GM12891 (cell line): ENCODE data around the gene ARRDC4.

Experiments used
- PAX5 ChIP-seq: IDR thresholded peaks from 2 replicates; pipeline ENCODE4 v1.6.1; 2011; ENCODE audit warnings: low read length, moderate library complexity, mild to moderate bottlenecking; ENCODE audit not compliant: insufficient read depth, severe bottlenecking
- POLR2A ChIP-seq: IDR thresholded peaks from 2 replicates; pipeline ENCODE4 v1.6.1; 2011; ENCODE audit warnings: low read depth, low read length, control low read depth
- POLR2AphosphoS5 ChIP-seq: IDR thresholded peaks from 2 replicates; pipeline ENCODE4 v1.6.1; 2011; ENCODE audit warnings: low read depth, low read length, control low read depth
- SPI1 ChIP-seq: IDR thresholded peaks from 2 replicates; pipeline ENCODE4 v1.6.1; 2011; ENCODE audit warnings: low read depth, low read length, control low read depth
- TAF1 ChIP-seq: IDR thresholded peaks from 2 replicates; pipeline ENCODE4 v1.6.1; 2011; ENCODE audit warnings: low read depth, low read length, control low read depth

DNA sequence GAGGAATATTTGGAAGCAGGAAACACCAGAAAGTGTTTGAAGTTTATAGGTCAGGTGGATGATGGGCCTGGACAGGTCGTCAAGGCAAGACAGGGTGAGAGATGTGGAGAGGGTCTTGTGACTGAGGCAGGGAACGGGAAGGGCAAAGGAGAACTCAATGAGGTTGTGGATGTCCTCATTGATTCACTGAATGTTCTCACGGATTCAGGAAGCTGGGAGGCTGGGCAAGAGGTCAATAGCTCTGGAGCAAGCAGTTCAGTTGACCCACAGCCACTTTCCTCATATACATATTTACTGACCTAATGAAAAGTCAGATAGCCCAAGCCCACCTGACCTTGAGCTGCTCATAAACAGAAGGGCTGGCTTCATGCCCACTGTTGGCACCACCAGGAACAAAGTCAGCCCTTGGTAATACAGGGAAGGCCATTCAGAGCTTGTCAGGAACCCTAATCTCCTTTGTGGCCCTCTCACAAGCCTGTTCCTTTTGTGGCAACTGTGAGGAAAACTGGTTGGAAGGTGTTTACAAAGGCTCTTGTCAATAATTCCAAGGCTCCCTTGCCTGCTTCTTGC lies 31.6 kb downstream of the ARRDC4 start:
- TF ChIP-seq POLR2AphosphoS5 (no peak), POLR2A (no peak), TAF1 (no peak), SPI1 (no peak), PAX5 (no peak)
